CD4-positive, alpha-beta memory T cell (primary cell): Measurements from ENCODE around the gene NDUFAF5. TPM values are rescaled to one million over a fixed set of nuclear protein-coding genes. Genes with fewer than 3 reads are reported as not detected.

Experiments
- CTCF ChIA-PET: fragments of 350-600 bp; sonication (Branson Sonifier 250); formaldehyde crosslinking; loops from one replicate; lab custom pipeline; 2021; ENCODE audit warnings: inconsistent platforms; ENCODE audit not compliant: partially characterized antibody; lab: Charles Lee
- POLR2A ChIA-PET: fragments of 350-600 bp; sonication (Branson Sonifier 250); formaldehyde crosslinking; loops from one replicate; lab custom pipeline; 2021; ENCODE audit not compliant: partially characterized antibody; lab: Charles Lee
- DNase-seq, 5 donors: peaks; one replicate each; pipeline versions ENCODE4 v3.0.0 to v3.0.0-alpha.2; 2020 to 2022; ENCODE audit warnings: mixed read lengths in 1 of 5
- H3K27ac ChIP-seq: one replicate; pipeline ENCODE4 v1.7.0; 2013; ENCODE audit warnings: low read depth, low read length
- H3K27me3 ChIP-seq: 2 replicates; pipeline ENCODE4 v1.7.0; 2013; ENCODE audit warnings: mild to moderate bottlenecking, low read length, moderate library complexity; ENCODE audit not compliant: insufficient read depth
- H3K36me3 ChIP-seq: 2 replicates; pipeline ENCODE4 v1.7.0; 2013; ENCODE audit warnings: mild to moderate bottlenecking, low read length, moderate library complexity; ENCODE audit not compliant: insufficient read depth
- H3K4me1 ChIP-seq: 2 replicates; pipeline ENCODE4 v1.7.0; 2013; ENCODE audit warnings: mild to moderate bottlenecking, low read length, moderate library complexity; ENCODE audit not compliant: insufficient read depth
- H3K4me3 ChIP-seq, 2 donors: one replicate each; pipeline ENCODE4 v1.7.0; 2013; ENCODE audit warnings: low read length in 2 of 2, mild to moderate bottlenecking in 1 of 2
- H3K9me3 ChIP-seq, 2 donors: one replicate each; pipeline ENCODE4 v1.7.0; 2013; ENCODE audit warnings: low read length in 2 of 2, control low read depth in 1 of 2; ENCODE audit not compliant: control insufficient read depth in 1 of 2
- H3K27ac Mint-ChIP-seq, 7 donors: one replicate each; pipeline ENCODE4 v1.8.0; 2020 to 2021; ENCODE audit warnings: mixed read lengths in 7 of 7, mild to moderate bottlenecking in 6 of 7, inconsistent platforms in 3 of 7, moderate library complexity in 3 of 7
- H3K27me3 Mint-ChIP-seq, 2 donors: one replicate each; pipeline ENCODE4 v1.8.0; 2020 to 2021; ENCODE audit warnings: mixed read lengths in 2 of 2
- H3K36me3 Mint-ChIP-seq, 2 donors: one replicate each; pipeline ENCODE4 v1.8.0; 2020 to 2021; ENCODE audit warnings: mixed read lengths in 2 of 2, inconsistent platforms in 1 of 2, mild to moderate bottlenecking in 1 of 2
- H3K4me1 Mint-ChIP-seq, 4 donors: one replicate each; pipeline ENCODE4 v1.8.0; 2020 to 2021; ENCODE audit warnings: mixed read lengths in 4 of 4, mild to moderate bottlenecking in 1 of 4
- H3K4me3 Mint-ChIP-seq, 8 donors: one replicate each; pipeline ENCODE4 v1.8.0; 2020 to 2021; ENCODE audit warnings: mixed read lengths in 8 of 8, mild to moderate bottlenecking in 7 of 8, moderate library complexity in 6 of 8, inconsistent platforms in 3 of 8
- H3K9me3 Mint-ChIP-seq, 8 donors: one replicate each; pipeline ENCODE4 v1.8.0; 2020 to 2021; ENCODE audit warnings: mixed read lengths in 8 of 8, mild to moderate bottlenecking in 5 of 8, inconsistent platforms in 3 of 8, moderate library complexity in 1 of 8
- intact Hi-C: fragments of 100-400 bp; cut with micrococcal nuclease; formaldehyde crosslinking; loops from one replicate; pipeline ENCODE4 v1.15.1; 2023
- polyA plus RNA-seq, 2 donors: library from polyadenylated mRNA; unstranded; fragments of 300-500 nt; fragmentation: Illumina TruSeq; gene quantifications; one replicate each; pipeline ENCODE4 v1.2.3, GENCODE V29; 2021
- total RNA-seq, 2 experiments: library from RNA; stranded (reverse); gene quantifications; one replicate each; pipeline ENCODE4 v1.2.3, GENCODE V29; 2021

Gene NDUFAF5
- total and polyA plus RNA-seq, 4 experiments from 2014 or later = 4.0 to 26.8 (median 16.6) TPM

- peaks cover 1 to 2% of the 10 kb centered on the region in 2 donors for H3K27me3 Mint-ChIP-seq
- intact Hi-C loops = no loop called here
- no peak overlapping the region for H3K4me3 Mint-ChIP-seq
- no peaks in the 10 kb centered on the region for H3K9me3 ChIP-seq
- H3K4me1 ChIP-seq = no peaks in the 10 kb centered on the region
- H3K4me1 Mint-ChIP-seq = no peaks in the 10 kb centered on the region
- no peak overlapping the region for H3K27ac ChIP-seq
- H3K36me3 ChIP-seq = no peaks in the 10 kb centered on the region
- no peak for DNase-seq
- H3K27ac Mint-ChIP-seq = no peak overlapping the region
- ChIA-PET POLR2A (no interaction called here), CTCF (no interaction called here)
- H3K9me3 Mint-ChIP-seq = peaks cover 0 to 2% (median 0%) of the 10 kb centered on the region in 8 donors
- H3K36me3 Mint-ChIP-seq = no peaks in the 10 kb centered on the region
- H3K4me3 ChIP-seq = no peak overlapping the region
- no peaks in the 10 kb centered on the region for H3K27me3 ChIP-seq
Measured at GRCh38 chr20:13865791-13866351, 81.0 kb downstream of the NDUFAF5 start.

- no peaks in the 10 kb centered on the region for H3K4me1 ChIP-seq
- no peak overlapping the region for H3K4me3 ChIP-seq
- H3K4me1 Mint-ChIP-seq = no peaks in the 10 kb centered on the region
- no peaks in the 10 kb centered on the region for H3K36me3 Mint-ChIP-seq
- intact Hi-C loops = no loop called here
- H3K9me3 ChIP-seq = no peaks in the 10 kb centered on the region
- no peaks in the 10 kb centered on the region for H3K36me3 ChIP-seq
- no peak overlapping the region for H3K4me3 Mint-ChIP-seq
- H3K27me3 Mint-ChIP-seq = peaks cover 0 to 3% of the 10 kb centered on the region in 2 donors
- ChIA-PET POLR2A (no interaction called here), CTCF (no interaction called here)
- DNase-seq = no peak
- no peak overlapping the region for H3K27ac Mint-ChIP-seq
- H3K27me3 ChIP-seq = no peaks in the 10 kb centered on the region
- H3K9me3 Mint-ChIP-seq = peaks cover 0 to 4% (median 0%) of the 10 kb centered on the region in 8 donors
- no peak overlapping the region for H3K27ac ChIP-seq
Measured at GRCh38 chr20:13868331-13868730, 83.5 kb downstream of the NDUFAF5 start.

- peaks cover 0 to 4% (median 0%) of the 10 kb centered on the region in 8 donors for H3K9me3 Mint-ChIP-seq
- peaks cover 0 to 3% of the 10 kb centered on the region in 2 donors for H3K27me3 Mint-ChIP-seq
- no peak overlapping the region for H3K4me3 Mint-ChIP-seq
- no peak overlapping the region for H3K27ac ChIP-seq
- H3K4me1 Mint-ChIP-seq = no peaks in the 10 kb centered on the region
- POLR2A ChIA-PET = no interaction called here
- no peak overlapping the region for H3K4me3 ChIP-seq
- H3K4me1 ChIP-seq = no peaks in the 10 kb centered on the region
- H3K36me3 ChIP-seq = no peaks in the 10 kb centered on the region
- H3K27ac Mint-ChIP-seq = no peak overlapping the region
- no peak for DNase-seq
- no peaks in the 10 kb centered on the region for H3K9me3 ChIP-seq
- intact Hi-C loops = no loop called here
- CTCF ChIA-PET = no interaction called here
- H3K36me3 Mint-ChIP-seq = no peaks in the 10 kb centered on the region
- no peaks in the 10 kb centered on the region for H3K27me3 ChIP-seq
Measured at GRCh38 chr20:13870170-13870748, 85.4 kb downstream of the NDUFAF5 start.

Other genes starting within 250 kb of the NDUFAF5 start
- 10 to 100 TPM; 15.1 to 15.2 TPM for gene TASP1, start 146.1 kb upstream of the NDUFAF5 start, total RNA-seq
- gene TASP1, start 146.1 kb upstream of the NDUFAF5 start, polyA plus RNA-seq = 10 to 100 TPM; 16.9 to 18.2 TPM
- 10 to 100 TPM; 13.5 to 13.8 TPM for gene ESF1, start 109 bp upstream of the NDUFAF5 start, total RNA-seq
- 1 to 10 TPM; 8.9 to 9.4 TPM for gene ESF1, start 109 bp upstream of the NDUFAF5 start, polyA plus RNA-seq
- not detected for gene SEL1L2, start 205.6 kb downstream of the NDUFAF5 start, total RNA-seq
- gene SEL1L2, start 205.6 kb downstream of the NDUFAF5 start, polyA plus RNA-seq = not detected
- not detected for gene MACROD2, start 210.5 kb downstream of the NDUFAF5 start, total RNA-seq
- gene MACROD2, start 210.5 kb downstream of the NDUFAF5 start, polyA plus RNA-seq = not detected